AG04449 (cell line): ENCODE results near the gene LEKR1.

ENCODE experiments used
- CTCF ChIA-PET: fragments of 350-600 bp; formaldehyde crosslinking; extraction: SDS; loops from one replicate; lab custom pipeline; 2021; ENCODE audit warnings: antibody characterized with exemption; lab: Yijun Ruan, JAX
- POLR2A ChIA-PET: fragments of 400-600, 350-600 bp; formaldehyde crosslinking; extraction: SDS; loops from one replicate; lab custom pipeline; 2020; ENCODE audit warnings: antibody characterized with exemption, inconsistent platforms; lab: Yijun Ruan, JAX
- DNase-seq: peaks from one replicate; pipeline ENCODE4 v3.0.0-alpha.2; 2010; ENCODE audit warnings: low read depth, low spot score
- H3K4me3 ChIP-seq: 2 replicates; pipeline ENCODE4 v1.5.1; 2011; ENCODE audit warnings: low read depth, mild to moderate bottlenecking, control low read depth, low read length
- CTCF ChIP-seq: IDR thresholded peaks from one replicate; pipeline ENCODE4 v1.5.1; 2011; ENCODE audit warnings: mild to moderate bottlenecking, moderate library complexity, low read length, control low read depth, inconsistent platforms; ENCODE audit not compliant: insufficient read depth; ENCODE audit errors: missing control alignments

Gene LEKR1

GRCh38 chr3:156812521-156813335 lies 13.4 kb upstream of the LEKR1 start:
- DNase-seq, result no peak
- ChIA-PET CTCF (interaction anchor here (1.2 to 1.4 kb wide), 3 partner anchors 12 to 325 kb away, joined by 3 to 5 read pairs (median 3); no protein-coding TSS in a partner anchor), POLR2A (no interaction called here)

GRCh38 chr3:156814295-156814694 lies 11.9 kb upstream of the LEKR1 start:
- ChIA-PET POLR2A (no interaction called here), CTCF (interaction anchor here (1.2 to 1.4 kb wide), 2 partner anchors 267 to 323 kb away, joined by 3 to 5 read pairs; no protein-coding TSS in a partner anchor)
- no peak overlapping the region for H3K4me3 ChIP-seq
- TF ChIP-seq CTCF, result no peak
- DNase-seq, result no peak

More at GRCh38 chr3:156812521-156813335, 13.4 kb upstream of the LEKR1 start:
- no peak for TF ChIP-seq CTCF
- no peak overlapping the region for H3K4me3 ChIP-seq

- TF ChIP-seq CTCF, result no peak
- CTCF ChIA-PET, result no interaction called here
- POLR2A ChIA-PET, result no interaction called here
- peak overlapping the region; percentile 42 for H3K4me3 ChIP-seq
- no peak for DNase-seq
Measured at GRCh38 chr3:156816091-156816793, 9.9 kb upstream of the LEKR1 start.

GRCh38 chr3:156816794-156817645 lies 9.1 kb upstream of the LEKR1 start:
- ChIA-PET POLR2A (interaction anchor here (0.7 to 1.0 kb wide), 3 partner anchors 141 to 358 kb away, joined by 3 to 4 read pairs (median 3); no protein-coding TSS in a partner anchor), CTCF (interaction anchor here (1.5 kb wide), 1 partner anchor 321 kb away, joined by 3 read pairs; no protein-coding TSS in a partner anchor)
- peak overlapping the region; percentile 42 for H3K4me3 ChIP-seq
- no peak for DNase-seq
- TF ChIP-seq CTCF, result no peak

GRCh38 chr3:156817646-156818272 lies 8.4 kb upstream of the LEKR1 start:
- no peak overlapping the region for H3K4me3 ChIP-seq
- CTCF ChIA-PET, result interaction anchor here (1.5 kb wide), 1 partner anchor 320 kb away, joined by 3 read pairs; no protein-coding TSS in a partner anchor
- TF ChIP-seq CTCF, result no peak
- DNase-seq, result no peak
- POLR2A ChIA-PET, result interaction anchor here (0.7 to 1.0 kb wide), 3 partner anchors 142 to 357 kb away, joined by 3 to 4 read pairs (median 3); no protein-coding TSS in a partner anchor
